ENCODE data around the gene SLC27A3. TPM values are rescaled to one million over a fixed set of nuclear protein-coding genes. Genes with fewer than 3 reads are reported as not detected.

The SLC27A3 gene
- total and polyA plus RNA-seq, 9 of the 15 experiments (the other 6 are each of a cell fraction or from before 2014, with no cell fraction given), result 0.57 to 5.2 (median 2.8) TPM

DNA sequence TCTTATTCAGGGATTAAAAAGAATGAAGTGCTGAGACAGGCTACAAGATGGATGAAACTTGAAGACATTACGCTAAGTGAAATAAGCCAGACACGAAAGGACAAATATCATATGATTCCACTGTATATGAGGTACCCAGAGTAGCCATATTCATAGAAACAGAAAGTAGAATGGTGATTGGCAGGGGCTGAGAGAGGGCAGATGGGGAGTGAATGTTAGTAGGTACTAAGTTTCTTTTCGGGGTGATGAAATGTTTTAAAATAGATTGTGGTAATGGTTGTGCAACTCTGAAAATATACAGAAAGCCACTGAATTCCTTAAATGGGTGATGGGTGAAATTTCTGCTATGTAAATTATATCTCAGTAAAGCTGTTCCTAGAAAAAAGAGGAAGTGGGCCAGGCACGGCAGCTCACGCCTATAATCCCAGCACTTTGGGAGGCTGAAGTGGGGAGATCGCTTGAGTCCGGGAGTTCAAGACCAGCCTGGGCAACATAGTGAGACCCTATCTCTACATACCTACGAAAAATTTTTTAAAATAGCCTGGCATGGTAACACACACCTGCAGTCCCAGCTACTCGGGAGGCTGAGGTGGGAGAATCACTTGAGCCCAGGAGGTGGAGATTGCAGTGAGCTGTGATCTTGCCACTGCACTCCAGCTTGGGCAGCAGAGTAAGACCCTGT, 15.9 kb downstream of the SLC27A3 start (continued):
- TF ChIP-seq ZNF318 (IDR thresholded peaks at IDR 0.05; ENCODE audit: borderline replicate concordance in 1 of 2, low read depth in 1 of 2) (peak in 1 of 2 experiments; percentile 82; a peak in 2 of 4 replicates), ZNF696 (CRISPR knock-in tag; conservative IDR thresholded peaks at IDR 0.05) (no peak), SAFB (IDR thresholded peaks at IDR 0.05; ENCODE audit: borderline replicate concordance, low read depth, low read length) (no peak), SMAD2 (IDR thresholded peaks at IDR 0.05; ENCODE audit: low read depth, low read length) (no peak), HMGXB4 (CRISPR knock-in tag; IDR thresholded peaks at IDR 0.05) (no peak), ZBTB26 (CRISPR knock-in tag; IDR thresholded peaks at IDR 0.05) (no peak), ZNF766 (CRISPR knock-in tag; conservative IDR thresholded peaks at IDR 0.05) (0 out of 2 replicates have a peak, but pooled peaks have one; percentile 17)
- TF ChIP-seq, protein P1, sequence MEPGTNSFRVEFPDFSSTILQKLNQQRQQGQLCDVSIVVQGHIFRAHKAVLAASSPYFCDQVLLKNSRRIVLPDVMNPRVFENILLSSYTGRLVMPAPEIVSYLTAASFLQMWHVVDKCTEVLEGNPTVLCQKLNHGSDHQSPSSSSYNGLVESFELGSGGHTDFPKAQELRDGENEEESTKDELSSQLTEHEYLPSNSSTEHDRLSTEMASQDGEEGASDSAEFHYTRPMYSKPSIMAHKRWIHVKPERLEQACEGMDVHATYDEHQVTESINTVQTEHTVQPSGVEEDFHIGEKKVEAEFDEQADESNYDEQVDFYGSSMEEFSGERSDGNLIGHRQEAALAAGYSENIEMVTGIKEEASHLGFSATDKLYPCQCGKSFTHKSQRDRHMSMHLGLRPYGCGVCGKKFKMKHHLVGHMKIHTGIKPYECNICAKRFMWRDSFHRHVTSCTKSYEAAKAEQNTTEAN (CRISPR knock-in tag; IDR thresholded peaks at IDR 0.05), result no peak
- TF ChIP-seq, protein P2, sequence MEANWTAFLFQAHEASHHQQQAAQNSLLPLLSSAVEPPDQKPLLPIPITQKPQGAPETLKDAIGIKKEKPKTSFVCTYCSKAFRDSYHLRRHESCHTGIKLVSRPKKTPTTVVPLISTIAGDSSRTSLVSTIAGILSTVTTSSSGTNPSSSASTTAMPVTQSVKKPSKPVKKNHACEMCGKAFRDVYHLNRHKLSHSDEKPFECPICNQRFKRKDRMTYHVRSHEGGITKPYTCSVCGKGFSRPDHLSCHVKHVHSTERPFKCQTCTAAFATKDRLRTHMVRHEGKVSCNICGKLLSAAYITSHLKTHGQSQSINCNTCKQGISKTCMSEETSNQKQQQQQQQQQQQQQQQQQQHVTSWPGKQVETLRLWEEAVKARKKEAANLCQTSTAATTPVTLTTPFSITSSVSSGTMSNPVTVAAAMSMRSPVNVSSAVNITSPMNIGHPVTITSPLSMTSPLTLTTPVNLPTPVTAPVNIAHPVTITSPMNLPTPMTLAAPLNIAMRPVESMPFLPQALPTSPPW (CRISPR knock-in tag; IDR thresholded peaks at IDR 0.05), result peak; percentile 49

All from K562 (cell line).